AG04449 (cell line): ENCODE data around the gene CHD2.

Experiments used
- CTCF ChIA-PET: fragments of 350-600 bp; formaldehyde crosslinking; extraction: SDS; loops from one replicate; lab custom pipeline; 2021; ENCODE audit warnings: antibody characterized with exemption; lab: Yijun Ruan, JAX
- POLR2A ChIA-PET: fragments of 400-600, 350-600 bp; formaldehyde crosslinking; extraction: SDS; loops from one replicate; lab custom pipeline; 2020; ENCODE audit warnings: antibody characterized with exemption, inconsistent platforms; lab: Yijun Ruan, JAX
- DNase-seq: peaks from one replicate; pipeline ENCODE4 v3.0.0-alpha.2; 2010; ENCODE audit warnings: low read depth, low spot score
- H3K4me3 ChIP-seq: 2 replicates; pipeline ENCODE4 v1.5.1; 2011; ENCODE audit warnings: low read depth, mild to moderate bottlenecking, control low read depth, low read length
- CTCF ChIP-seq: IDR thresholded peaks from one replicate; pipeline ENCODE4 v1.5.1; 2011; ENCODE audit warnings: mild to moderate bottlenecking, moderate library complexity, low read length, control low read depth, inconsistent platforms; ENCODE audit not compliant: insufficient read depth; ENCODE audit errors: missing control alignments

The CHD2 gene

GRCh38 chr15:93063262-93063671 is 163.1 kb downstream of the CHD2 start:
- no peak for TF ChIP-seq CTCF
- no peak overlapping the region for H3K4me3 ChIP-seq
- CTCF ChIA-PET, result interaction anchor here (1.2 kb wide), 1 partner anchor 24 kb away, joined by 4 read pairs; no protein-coding TSS in a partner anchor
- no peak for DNase-seq
- POLR2A ChIA-PET, result no interaction called here

- no peak overlapping the region for H3K4me3 ChIP-seq
- POLR2A ChIA-PET, result no interaction called here
- no peak for DNase-seq
- no peak for TF ChIP-seq CTCF
- CTCF ChIA-PET, result interaction anchor here (1.2 kb wide), 1 partner anchor 24 kb away, joined by 4 read pairs; no protein-coding TSS in a partner anchor
Observed at GRCh38 chr15:93063796-93064690, 163.9 kb downstream of the CHD2 start.

GRCh38 chr15:93065641-93066045 is 165.5 kb downstream of the CHD2 start:
- ChIA-PET POLR2A (no interaction called here), CTCF (interaction anchor here (2.9 kb wide), 1 partner anchor 22 kb away, joined by 9 read pairs; no protein-coding TSS in a partner anchor)
- no peak for TF ChIP-seq CTCF
- no peak for DNase-seq
- H3K4me3 ChIP-seq, result no peak overlapping the region

GRCh38 chr15:93066224-93066681 is 166.1 kb downstream of the CHD2 start:
- ChIA-PET POLR2A (no interaction called here), CTCF (interaction anchor here (2.9 kb wide), 1 partner anchor 22 kb away, joined by 9 read pairs; no protein-coding TSS in a partner anchor)
- no peak for TF ChIP-seq CTCF
- DNase-seq, result no peak
- no peak overlapping the region for H3K4me3 ChIP-seq

GRCh38 chr15:93066834-93067648 is 166.9 kb downstream of the CHD2 start:
- ChIA-PET CTCF (interaction anchor here (2.9 kb wide), 1 partner anchor 21 kb away, joined by 9 read pairs; no protein-coding TSS in a partner anchor), POLR2A (interaction anchor here (0.6 kb wide), 1 partner anchor 868 kb away, joined by 3 read pairs; no protein-coding TSS in a partner anchor)
- no peak for TF ChIP-seq CTCF
- no peak for DNase-seq
- no peak overlapping the region for H3K4me3 ChIP-seq
